ENCODE results near the gene STKLD1. TPM values are rescaled to one million over a fixed set of nuclear protein-coding genes. Genes with fewer than 3 reads are reported as not detected.

STKLD1 gene
- total RNA-seq, 2 experiments from 2014 or later = 0.40 to 0.82 TPM

DNA sequence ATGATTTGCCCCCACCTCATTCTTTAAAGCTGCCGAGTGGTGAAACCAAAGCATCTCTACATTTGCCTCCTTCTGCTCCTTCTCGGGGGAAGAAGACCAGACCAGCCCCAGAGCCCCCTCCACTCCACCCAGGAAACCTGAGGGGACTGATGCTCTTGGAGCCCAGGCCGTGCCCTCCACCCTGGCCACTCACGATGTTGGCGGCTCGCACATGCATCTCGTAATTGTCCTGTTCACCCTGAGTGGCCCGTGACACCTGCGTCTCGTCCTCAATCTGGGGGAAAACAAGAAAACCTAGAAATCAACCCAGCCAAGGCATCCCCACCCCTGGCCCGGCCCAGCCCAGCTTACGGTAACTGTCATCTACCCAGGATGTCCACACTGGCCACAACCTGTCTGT lies 31.2 kb upstream of the STKLD1 start:
- Mint-ChIP-seq H3K36me3 (ENCODE audit: low read depth) (peaks cover 62% of the 10 kb centered on the region), H3K27ac (no peak overlapping the region), H3K9me3 (ENCODE audit: low read depth) (no peaks in the 10 kb centered on the region), H3K4me1 (peaks cover 25% of the 10 kb centered on the region), H3K27me3 (no peaks in the 10 kb centered on the region), H3K4me3 (no peak overlapping the region)
- no peak for DNase-seq
- intact Hi-C loops (cut with DNase I, micrococcal nuclease) = loop anchor here (5.0 to 10.0 kb wide), 4 partner anchors 72 to 990 kb away; partner anchors contain the start of genes BRD3 (in 1 of the 2), REXO4 (in 1 of the 2), SETX (in 1 of the 2) and WDR5 (in 1 of the 2)
- no peak for ATAC-seq
- POLR2A ChIA-PET = no interaction called here
- CTCF ChIA-PET = no interaction called here

DNA sequence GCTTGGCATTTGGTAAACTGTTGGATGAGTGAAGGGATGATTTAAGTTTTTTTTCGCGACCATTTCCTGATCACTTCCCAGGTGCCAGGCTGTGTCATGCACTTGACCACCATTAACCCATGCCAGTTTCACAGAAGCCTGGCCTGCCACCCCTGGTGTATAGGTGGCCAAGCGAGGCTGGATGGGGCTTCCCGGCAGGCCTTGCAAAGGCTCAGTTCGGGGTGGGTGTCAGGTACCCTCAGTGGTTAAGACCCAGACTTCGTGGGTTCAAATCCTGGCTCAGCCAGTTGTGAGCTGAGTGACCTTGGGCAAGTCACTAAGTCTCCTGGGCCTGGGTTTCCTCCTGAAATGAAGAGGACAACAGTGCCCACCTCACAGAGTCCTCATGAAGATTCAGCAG lies 30.6 kb upstream of the STKLD1 start:
- ATAC-seq (no peak), DNase-seq (no peak)
- Mint-ChIP-seq H3K9me3 (ENCODE audit: low read depth) (no peaks in the 10 kb centered on the region), H3K27ac (no peak overlapping the region), H3K4me1 (peaks cover 31% of the 10 kb centered on the region), H3K36me3 (ENCODE audit: low read depth) (peaks cover 62% of the 10 kb centered on the region), H3K27me3 (no peaks in the 10 kb centered on the region), H3K4me3 (no peak overlapping the region)
- intact Hi-C loops (cut with DNase I, micrococcal nuclease) = loop anchor here (5.0 to 10.0 kb wide), 4 partner anchors 72 to 991 kb away; partner anchors contain the start of genes BRD3 (in 1 of the 2), REXO4 (in 1 of the 2), SETX (in 1 of the 2) and WDR5 (in 1 of the 2)
- ChIA-PET POLR2A (interaction anchor here (13.3 kb wide), 1 partner anchor 25 kb away, joined by 287 read pairs; no protein-coding TSS in a partner anchor), CTCF (interaction anchor here (1.1 kb wide), 1 partner anchor 17 kb away, joined by 3 read pairs; no protein-coding TSS in a partner anchor)

DNA sequence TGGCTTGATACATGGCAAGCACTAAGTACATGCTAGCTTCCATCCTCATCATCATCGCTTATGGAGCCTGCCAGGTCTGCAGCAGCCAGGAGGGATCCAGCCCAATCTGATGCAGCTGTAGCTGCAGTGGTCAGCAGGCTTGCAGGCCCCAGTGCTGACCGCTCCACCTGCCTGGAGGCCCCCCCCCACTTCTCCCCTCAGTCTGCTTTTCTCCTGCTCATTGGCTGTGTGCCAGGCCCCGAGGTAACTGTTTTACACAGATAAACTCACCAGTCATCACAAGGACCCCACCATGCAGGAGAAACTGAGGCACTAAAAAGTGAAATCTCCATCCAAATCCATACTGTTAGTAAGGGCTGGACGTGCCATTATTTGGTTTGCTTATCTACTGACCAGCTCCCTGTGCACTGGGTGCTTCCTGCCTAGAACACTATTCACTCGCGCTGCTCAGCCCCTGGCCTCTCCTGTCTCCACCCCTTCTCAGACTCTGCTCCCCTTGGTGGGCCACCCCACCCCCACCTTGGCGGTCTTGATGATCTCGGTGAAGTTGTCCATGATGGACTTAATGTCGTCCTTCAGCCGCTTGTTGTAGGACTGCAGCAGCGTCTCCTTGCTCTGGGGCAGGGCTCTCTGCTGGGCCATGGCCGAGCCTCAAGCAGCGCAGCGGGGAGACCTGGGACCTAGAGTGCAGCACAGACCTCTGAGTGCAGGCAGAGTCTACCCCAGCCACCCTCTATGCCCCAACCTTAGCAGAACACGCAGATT lies 30.0 kb upstream of the STKLD1 start:
- intact Hi-C loops (cut with DNase I, micrococcal nuclease) = loop anchor here (5.0 to 10.0 kb wide), 4 partner anchors 71 to 991 kb away; partner anchors contain the start of genes BRD3 (in 1 of the 2), REXO4 (in 1 of the 2), SETX (in 1 of the 2) and WDR5 (in 1 of the 2)
- ChIA-PET CTCF (interaction anchor here (1.0 to 1.1 kb wide), 2 partner anchors 16 to 159 kb away, joined by 3 read pairs; no protein-coding TSS in a partner anchor), POLR2A (interaction anchor here (13.3 kb wide), 1 partner anchor 25 kb away, joined by 287 read pairs; no protein-coding TSS in a partner anchor)
- DNase-seq (no peak), ATAC-seq (no peak)
- Mint-ChIP-seq H3K4me1 (peaks cover 34% of the 10 kb centered on the region), H3K4me3 (peak overlapping the region; percentile 97), H3K27ac (peak overlapping the region; percentile 91), H3K27me3 (no peaks in the 10 kb centered on the region), H3K9me3 (ENCODE audit: low read depth) (no peaks in the 10 kb centered on the region), H3K36me3 (ENCODE audit: low read depth) (peaks cover 67% of the 10 kb centered on the region)

DNA sequence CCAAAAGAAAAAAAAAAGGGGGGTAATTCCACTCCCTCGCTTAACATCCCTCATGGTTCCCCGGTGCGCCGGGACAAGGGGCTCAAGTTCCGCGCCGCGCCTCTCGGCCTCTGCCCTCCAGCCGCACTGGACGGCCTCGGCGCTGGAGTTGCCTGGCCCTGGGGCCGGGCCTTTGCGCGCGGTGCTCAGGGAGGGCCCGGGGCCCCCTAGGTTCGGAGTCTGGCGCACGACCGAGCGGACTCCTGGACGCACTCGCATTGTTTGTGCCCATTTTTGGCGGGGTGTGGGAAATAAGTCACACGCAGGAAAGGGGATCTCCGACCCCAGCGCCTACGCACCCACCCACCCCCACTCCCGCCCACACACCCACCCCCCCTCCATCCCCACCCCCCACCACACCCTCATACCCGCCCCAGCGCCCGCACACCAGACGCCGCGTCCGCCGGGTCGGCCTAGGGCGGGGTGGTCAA lies 28.6 kb upstream of the STKLD1 start:
- intact Hi-C loops (cut with DNase I, micrococcal nuclease) = loop anchor here (1.0 to 10.0 kb wide), 6 partner anchors 11 to 993 kb away; partner anchors contain the start of genes REXO4 (in 2 of the 2), BRD3 (in 1 of the 2), SETX (in 1 of the 2) and SURF6 (in 1 of the 2)
- DNase-seq (peak; percentile 65), ATAC-seq (peak; percentile 40)
- Mint-ChIP-seq H3K36me3 (ENCODE audit: low read depth) (peaks cover 76% of the 10 kb centered on the region), H3K9me3 (ENCODE audit: low read depth) (no peaks in the 10 kb centered on the region), H3K4me1 (peaks cover 34% of the 10 kb centered on the region), H3K4me3 (peak overlapping the region; percentile 97), H3K27me3 (no peaks in the 10 kb centered on the region), H3K27ac (peak overlapping the region; percentile 97)
- ChIA-PET POLR2A (interaction anchor here (0.6 to 13.3 kb wide), 8 partner anchors 9 to 29 kb away, joined by 3 to 287 read pairs (median 3); partner anchors contain the start of genes STKLD1, SURF1 and SURF2), CTCF (interaction anchor here (0.7 to 1.1 kb wide), 3 partner anchors 8 to 24 kb away, joined by 3 to 7 read pairs (median 3); no protein-coding TSS in a partner anchor)

DNA sequence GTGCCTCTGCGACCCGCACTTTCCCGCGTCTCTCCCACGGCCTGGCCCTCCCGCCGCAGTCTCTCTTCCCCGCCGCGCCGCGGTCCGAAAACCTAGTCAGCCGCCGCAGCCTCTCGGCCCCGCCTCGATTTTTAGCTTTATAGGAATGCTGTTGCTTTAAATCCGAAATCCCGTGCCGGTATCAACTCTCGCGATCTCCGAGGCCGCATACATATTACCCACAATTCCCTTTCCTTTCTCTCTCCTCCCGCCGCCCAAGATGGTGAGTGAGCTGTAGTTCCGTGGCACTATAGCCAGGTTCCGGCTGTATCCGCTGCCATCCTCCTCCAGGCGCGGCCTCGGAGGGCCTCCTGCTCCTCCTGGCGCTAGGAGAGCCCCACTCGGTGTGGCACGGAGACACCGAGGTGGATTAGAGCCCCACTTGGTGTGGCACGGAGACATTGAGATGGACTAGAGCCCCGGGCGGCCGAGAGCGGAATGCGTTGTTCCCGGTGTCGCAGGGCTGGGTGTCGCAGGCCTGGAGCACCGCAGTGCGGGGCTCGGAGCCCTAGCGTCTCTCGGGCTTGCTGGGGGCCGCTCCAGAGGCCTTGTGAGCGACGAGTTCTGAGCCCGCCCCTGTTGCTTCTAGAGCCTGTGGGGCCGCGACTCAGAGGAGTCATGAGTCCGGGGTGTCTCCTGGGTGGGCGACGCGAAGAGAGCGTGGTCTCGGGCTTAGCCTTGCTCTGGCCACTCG lies 28.0 kb upstream of the STKLD1 start, which contains the start of the genes MED22 and RPL7A:
Gene MED22 (minus strand): TSS at position 147 of the 733 bp plus-strand sequence. CDS start 1,469 bp downstream, outside the sequence.
Gene RPL7A (plus strand): TSS at position 234 of the 733 bp plus-strand sequence. CDS start 26 bp downstream, at position 260.
- ATAC-seq = peak; percentile 83

DNA sequence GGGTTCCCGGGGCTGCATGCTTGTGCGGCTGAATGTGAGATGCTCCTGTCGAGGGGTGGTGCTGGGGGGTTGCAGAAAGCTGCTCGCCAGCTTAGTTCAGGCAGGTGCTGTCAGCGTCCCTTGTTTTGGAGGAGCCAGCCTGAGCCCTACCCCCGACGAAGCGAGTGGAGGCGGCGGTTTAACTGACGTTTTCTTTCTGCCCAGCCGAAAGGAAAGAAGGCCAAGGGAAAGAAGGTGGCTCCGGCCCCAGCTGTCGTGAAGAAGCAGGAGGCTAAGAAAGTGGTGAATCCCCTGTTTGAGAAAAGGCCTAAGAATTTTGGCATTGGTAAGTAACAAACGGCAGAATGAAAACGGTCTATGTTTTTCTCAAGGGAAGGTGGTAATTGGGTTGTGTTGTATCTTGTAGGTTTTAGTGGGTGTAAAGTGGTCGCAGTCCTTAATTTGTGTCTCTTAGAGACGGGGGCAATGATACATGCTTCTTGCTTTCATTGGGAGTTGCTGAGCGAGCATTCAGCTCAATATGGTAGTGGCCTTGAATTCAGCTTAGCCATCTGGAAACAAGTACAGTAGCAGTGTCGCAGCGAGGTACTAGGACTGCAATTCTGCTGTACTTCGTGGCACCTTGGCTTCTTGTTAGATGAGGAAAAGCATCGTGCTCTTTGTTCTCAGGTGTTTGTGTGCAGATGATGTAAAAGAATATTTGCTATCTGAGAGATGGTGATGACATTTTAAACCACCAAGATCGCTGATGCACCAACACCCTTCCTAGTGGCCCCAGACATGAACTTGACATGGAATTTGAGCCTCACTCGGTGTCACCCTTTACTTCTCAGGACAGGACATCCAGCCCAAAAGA lies 27.2 kb upstream of the STKLD1 start:
- intact Hi-C loops (cut with DNase I, micrococcal nuclease) = loop anchor here (1.0 to 10.0 kb wide), 12 partner anchors 7 to 994 kb away; partner anchors contain the start of genes SURF1 (in 2 of the 2), SURF2 (in 2 of the 2), BRD3 (in 1 of the 2) and CACFD1 (in 1 of the 2)
- Mint-ChIP-seq H3K36me3 (ENCODE audit: low read depth) (peaks cover 79% of the 10 kb centered on the region), H3K4me1 (peaks cover 37% of the 10 kb centered on the region), H3K27me3 (no peaks in the 10 kb centered on the region), H3K4me3 (peak overlapping the region; percentile 97), H3K9me3 (ENCODE audit: low read depth) (no peaks in the 10 kb centered on the region), H3K27ac (peak overlapping the region; percentile 97)
- no peak for ATAC-seq
- CTCF ChIA-PET = interaction anchor here (0.6 to 1.1 kb wide), 3 partner anchors 19 to 26 kb away, joined by 3 to 7 read pairs (median 3); no protein-coding TSS in a partner anchor
- POLR2A ChIA-PET = interaction anchor here (0.7 to 13.3 kb wide), 2 partner anchors 14 to 22 kb away, joined by 3 to 287 read pairs; no protein-coding TSS in a partner anchor
- no peak for DNase-seq

More for the DNA sequence above, 28.0 kb upstream of the STKLD1 start, which contains the start of the genes MED22 and RPL7A:
- DNase-seq = peak; percentile 96
- Mint-ChIP-seq H3K27me3 (no peaks in the 10 kb centered on the region), H3K4me1 (peaks cover 36% of the 10 kb centered on the region), H3K27ac (peak within 1 kb of the TSS; percentile 97), H3K4me3 (peak within 1 kb of the TSS; percentile 97), H3K9me3 (ENCODE audit: low read depth) (no peaks in the 10 kb centered on the region), H3K36me3 (ENCODE audit: low read depth) (peaks cover 77% of the 10 kb centered on the region)
- ChIA-PET CTCF (interaction anchor here (0.7 to 1.1 kb wide), 4 partner anchors 8 to 23 kb away, joined by 3 to 7 read pairs (median 3); no protein-coding TSS in a partner anchor), POLR2A (interaction anchor here (0.6 to 13.3 kb wide), 9 partner anchors 9 to 29 kb away, joined by 3 to 287 read pairs (median 3); partner anchors contain the start of genes STKLD1, SURF1 and SURF2)
- intact Hi-C loops (cut with DNase I, micrococcal nuclease) = loop anchor here (1.0 to 10.0 kb wide), 13 partner anchors 8 to 993 kb away; partner anchors contain the start of genes REXO4 (in 2 of the 2), SURF1 (in 2 of the 2), SURF2 (in 2 of the 2) and SURF6 (in 2 of the 2)

DNA sequence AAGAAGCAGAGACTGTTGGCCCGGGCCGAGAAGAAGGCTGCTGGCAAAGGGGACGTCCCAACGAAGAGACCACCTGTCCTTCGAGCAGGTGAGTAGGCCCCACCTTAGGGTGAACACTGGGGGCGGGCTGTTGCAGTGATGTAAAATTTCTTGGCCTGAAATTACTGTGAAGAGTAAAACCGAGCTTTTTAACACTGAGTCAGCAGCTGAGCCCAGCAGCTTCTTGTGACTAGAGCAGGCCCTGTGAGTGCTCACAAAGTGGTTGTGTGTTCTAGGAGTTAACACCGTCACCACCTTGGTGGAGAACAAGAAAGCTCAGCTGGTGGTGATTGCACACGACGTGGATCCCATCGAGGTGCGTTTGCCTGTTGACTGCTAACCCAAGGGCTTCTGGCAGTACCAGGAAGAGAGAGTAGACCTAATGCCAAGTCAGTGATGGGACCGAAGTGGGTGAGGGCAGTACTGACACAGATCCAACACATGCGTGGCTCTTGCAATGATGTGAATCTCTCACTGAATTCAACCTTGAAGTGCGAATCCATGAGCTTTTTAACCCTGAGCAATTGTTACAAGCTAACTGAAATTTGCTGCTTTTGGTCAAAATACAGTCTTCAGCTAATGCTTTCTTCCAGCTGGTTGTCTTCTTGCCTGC lies 26.1 kb upstream of the STKLD1 start:
- peak overlapping the region; percentile 97 for H3K27ac Mint-ChIP-seq
- H3K4me3 Mint-ChIP-seq = peak overlapping the region; percentile 97
- POLR2A ChIA-PET = interaction anchor here (0.9 to 13.3 kb wide), 3 partner anchors 10 to 229 kb away, joined by 4 to 287 read pairs (median 7); partner anchors contain the start of gene RALGDS
- H3K36me3 Mint-ChIP-seq (ENCODE audit: low read depth) = peaks cover 70% of the 10 kb centered on the region
- H3K9me3 Mint-ChIP-seq (ENCODE audit: low read depth) = no peaks in the 10 kb centered on the region
- H3K4me1 Mint-ChIP-seq = peaks cover 44% of the 10 kb centered on the region
- DNase-seq (peak; percentile 57), ATAC-seq (peak; percentile 14)
- no peaks in the 10 kb centered on the region for H3K27me3 Mint-ChIP-seq
- CTCF ChIA-PET = interaction anchor here (1.0 to 3.2 kb wide), 3 partner anchors 8 to 23 kb away, joined by 3 to 27 read pairs (median 5); no protein-coding TSS in a partner anchor
- intact Hi-C loops (cut with DNase I, micrococcal nuclease) = loop anchor here (2.0 to 10.0 kb wide), 6 partner anchors 57 to 995 kb away; partner anchors contain the start of genes BRD3 (in 2 of the 2), REXO4 (in 1 of the 2), SETX (in 1 of the 2) and WDR5 (in 1 of the 2)

DNA sequence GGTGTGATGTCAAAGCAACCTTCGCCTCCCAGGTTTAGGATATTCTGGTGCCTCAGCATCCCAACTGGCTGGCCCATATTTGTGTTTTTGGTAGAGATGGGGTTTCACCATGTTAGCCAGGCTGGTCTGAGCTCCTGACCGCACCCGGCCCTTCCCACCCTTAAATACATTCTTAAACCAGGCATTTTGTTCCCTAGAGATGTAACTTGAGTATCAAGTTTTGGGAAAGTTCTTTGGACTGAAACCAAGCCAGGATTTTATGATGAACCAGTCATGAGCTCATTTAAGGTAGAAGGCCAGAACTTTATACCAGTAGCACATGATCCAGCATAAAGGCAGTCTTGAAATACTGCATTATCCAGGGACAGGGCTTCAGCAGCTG lies 24.6 kb upstream of the STKLD1 start:
- intact Hi-C loops (cut with DNase I, micrococcal nuclease) = loop anchor here in 1 of 2 experiments (10.0 kb wide), 1 partner anchor 713 kb away; the partner anchor contains the start of gene BRD3
- no peak overlapping the region for H3K4me3 Mint-ChIP-seq
- CTCF ChIA-PET = interaction anchor here (1.9 to 3.2 kb wide), 2 partner anchors 12 to 22 kb away, joined by 5 to 27 read pairs; no protein-coding TSS in a partner anchor
- H3K27me3 Mint-ChIP-seq = no peaks in the 10 kb centered on the region
- DNase-seq (no peak), ATAC-seq (no peak)
- no peak overlapping the region for H3K27ac Mint-ChIP-seq
- peaks cover 39% of the 10 kb centered on the region for H3K4me1 Mint-ChIP-seq
- POLR2A ChIA-PET = interaction anchor here (13.3 kb wide), 1 partner anchor 19 kb away, joined by 287 read pairs; no protein-coding TSS in a partner anchor
- peaks cover 62% of the 10 kb centered on the region for H3K36me3 Mint-ChIP-seq (ENCODE audit: low read depth)
- no peaks in the 10 kb centered on the region for H3K9me3 Mint-ChIP-seq (ENCODE audit: low read depth)

Data from activated CD4-positive, alpha-beta T cell treated with anti-CD3 and anti-CD28 coated beads for 36 hours (primary cell).